Stimulated activated CD4-positive, alpha-beta T cell treated with anti-CD3 and anti-CD28 coated beads, Interleukin-15, amount 100 ng/mL, for 48 hours (primary cell): ENCODE results near the gene CDK16.
"Not testable (repeated sequence)": the region's sequence is repeated elsewhere in the genome, so short reads cannot be mapped to it uniquely, and the experiment has no call there.

Source experiments
- DNase-seq, 2 donors: peaks; one replicate each; pipeline ENCODE4 v3.0.0-alpha.2; 2020; ENCODE audit warnings: low read depth in 2 of 2

Gene CDK16

GRCh38 chrX:47250017-47250347 is 31.5 kb downstream of the CDK16 start:
- no peak for DNase-seq

GRCh38 chrX:47257620-47258019 is 39.1 kb downstream of the CDK16 start:
- DNase-seq, result not testable (repeated sequence)

GRCh38 chrX:47264483-47265173 is 46.1 kb downstream of the CDK16 start:
- no peak for DNase-seq

- DNase-seq, result no peak
Measured at GRCh38 chrX:47266643-47267042, 48.2 kb downstream of the CDK16 start.

GRCh38 chrX:47272013-47272408 is 53.5 kb downstream of the CDK16 start:
- DNase-seq, result no peak

GRCh38 chrX:47273011-47273730 is 54.7 kb downstream of the CDK16 start:
- no peak for DNase-seq

- no peak for DNase-seq
Measured at GRCh38 chrX:47278691-47279090, 60.2 kb downstream of the CDK16 start.
